ENCODE measurements around the gene RELL1.

The RELL1 gene

GRCh38 chr4:37631551-37631950 is 54.6 kb downstream of the RELL1 start:
- DNase-seq: no peak

- DNase-seq: no peak
Measured at GRCh38 chr4:37629713-37630112, 56.5 kb downstream of the RELL1 start.

- DNase-seq: peak; percentile 1 to 59
Measured at GRCh38 chr4:37628977-37629609, 57.1 kb downstream of the RELL1 start.

- no peak for DNase-seq
Measured at GRCh38 chr4:37627263-37627662, 58.9 kb downstream of the RELL1 start.

- no peak for DNase-seq
Measured at GRCh38 chr4:37625499-37625898, 60.7 kb downstream of the RELL1 start.

- no peak for DNase-seq
Measured at GRCh38 chr4:37623940-37624339, 62.2 kb downstream of the RELL1 start.

- no peak for DNase-seq
Measured at GRCh38 chr4:37623125-37623524, 63.1 kb downstream of the RELL1 start.

- DNase-seq: no peak
Measured at GRCh38 chr4:37620176-37620575, 66.0 kb downstream of the RELL1 start.

GRCh38 chr4:37615720-37616063 is 70.5 kb downstream of the RELL1 start:
- DNase-seq: no peak

GRCh38 chr4:37615059-37615719 is 71.0 kb downstream of the RELL1 start:
- DNase-seq: no peak

GRCh38 chr4:37612811-37613210 is 73.4 kb downstream of the RELL1 start:
- no peak for DNase-seq

- DNase-seq: no peak
Measured at GRCh38 chr4:37609626-37610025, 76.5 kb downstream of the RELL1 start.

- DNase-seq: no peak
Measured at GRCh38 chr4:37607018-37607417, 79.2 kb downstream of the RELL1 start.

GRCh38 chr4:37605843-37606565 is 80.2 kb downstream of the RELL1 start:
- DNase-seq: no peak

- DNase-seq: peak in 1 of 2 experiments; percentile 15
Measured at GRCh38 chr4:37604461-37604860, 81.7 kb downstream of the RELL1 start.

GRCh38 chr4:37603711-37604110 is 82.5 kb downstream of the RELL1 start:
- DNase-seq: no peak

- peak; percentile 25 to 69 for DNase-seq
Measured at GRCh38 chr4:37603070-37603468, 83.1 kb downstream of the RELL1 start.

GRCh38 chr4:37602454-37603069 is 83.6 kb downstream of the RELL1 start:
- no peak for DNase-seq

- DNase-seq: no peak
Measured at GRCh38 chr4:37601531-37601930, 84.6 kb downstream of the RELL1 start.

- DNase-seq: no peak
Measured at GRCh38 chr4:37599092-37599790, 86.9 kb downstream of the RELL1 start.

- DNase-seq: no peak
Measured at GRCh38 chr4:37597034-37597433, 89.1 kb downstream of the RELL1 start.

- DNase-seq: no peak
Measured at GRCh38 chr4:37595875-37596680, 90.1 kb downstream of the RELL1 start.

Data from SW 1271 (cell line).